ENCODE results near the gene NSD2.
A peak's percentile ranks its signal among the peaks of the same experiment; 100 is the strongest.

The NSD2 gene

GRCh38 chr4:1863297-1864033 lies 7.7 kb upstream of the NSD2 start:
- no peak for DNase-seq (ENCODE audit: low read depth in 2 of 2, low spot score in 1 of 2)

GRCh38 chr4:1864076-1865008 lies 6.9 kb upstream of the NSD2 start:
- DNase-seq (ENCODE audit: low read depth in 2 of 2, low spot score in 1 of 2): no peak

- no peak for DNase-seq (ENCODE audit: low read depth in 2 of 2, low spot score in 1 of 2)
These were observed 5.0 kb upstream of the NSD2 start for GRCh38 chr4:1866189-1866661.

- no peak for DNase-seq (ENCODE audit: low read depth in 2 of 2, low spot score in 1 of 2)
These were observed 2.9 kb upstream of the NSD2 start for GRCh38 chr4:1868293-1868692.

- no peak for DNase-seq (ENCODE audit: low read depth in 2 of 2, low spot score in 1 of 2)
These were observed 2.3 kb upstream of the NSD2 start for GRCh38 chr4:1868912-1869311.

- no peak for DNase-seq (ENCODE audit: low read depth in 2 of 2, low spot score in 1 of 2)
These were observed 1.5 kb upstream of the NSD2 start for GRCh38 chr4:1869530-1870327.

GRCh38 chr4:1870328-1870577 lies 940 bp upstream of the NSD2 start:
- peak; percentile 69 to 75 for DNase-seq (ENCODE audit: low read depth in 2 of 2, low spot score in 1 of 2)

GRCh38 chr4:1871471-1872021 lies 353 bp downstream of the NSD2 start:
- no peak for DNase-seq (ENCODE audit: low read depth in 2 of 2, low spot score in 1 of 2)

GRCh38 chr4:1872870-1873269 lies 1.7 kb downstream of the NSD2 start:
- DNase-seq (ENCODE audit: low read depth in 2 of 2, low spot score in 1 of 2): no peak

GRCh38 chr4:1873291-1873690 lies 2.1 kb downstream of the NSD2 start:
- DNase-seq (ENCODE audit: low read depth in 2 of 2, low spot score in 1 of 2): no peak

GRCh38 chr4:1873776-1874175 lies 2.6 kb downstream of the NSD2 start:
- DNase-seq (ENCODE audit: low read depth in 2 of 2, low spot score in 1 of 2): no peak

- DNase-seq (ENCODE audit: low read depth in 2 of 2, low spot score in 1 of 2): no peak
These were observed 3.0 kb downstream of the NSD2 start for GRCh38 chr4:1874201-1874600.

GRCh38 chr4:1879485-1879884 lies 8.3 kb downstream of the NSD2 start:
- no peak for DNase-seq (ENCODE audit: low read depth in 2 of 2, low spot score in 1 of 2)

- no peak for DNase-seq (ENCODE audit: low read depth in 2 of 2, low spot score in 1 of 2)
These were observed 9.1 kb downstream of the NSD2 start for GRCh38 chr4:1880332-1880731.

GRCh38 chr4:1882850-1883271 lies 11.7 kb downstream of the NSD2 start:
- no peak for DNase-seq (ENCODE audit: low read depth in 2 of 2, low spot score in 1 of 2)

GRCh38 chr4:1883583-1883982 lies 12.4 kb downstream of the NSD2 start:
- no peak for DNase-seq (ENCODE audit: low read depth in 2 of 2, low spot score in 1 of 2)

- no peak for DNase-seq (ENCODE audit: low read depth in 2 of 2, low spot score in 1 of 2)
These were observed 14.2 kb downstream of the NSD2 start for GRCh38 chr4:1885414-1885813.

- DNase-seq (ENCODE audit: low read depth in 2 of 2, low spot score in 1 of 2): no peak
These were observed 15.9 kb downstream of the NSD2 start for GRCh38 chr4:1887052-1887451.

GRCh38 chr4:1890979-1891570 lies 19.9 kb downstream of the NSD2 start:
- DNase-seq (ENCODE audit: low read depth in 2 of 2, low spot score in 1 of 2): no peak

GRCh38 chr4:1895971-1896657 lies 24.9 kb downstream of the NSD2 start:
- DNase-seq (ENCODE audit: low read depth in 2 of 2, low spot score in 1 of 2): no peak

- no peak for DNase-seq (ENCODE audit: low read depth in 2 of 2, low spot score in 1 of 2)
These were observed 25.4 kb downstream of the NSD2 start for GRCh38 chr4:1896658-1896991.

Measured in stimulated activated CD8-positive, alpha-beta memory T cell treated with anti-CD3 and anti-CD28 coated beads, Interleukin-4, amount 100 ng/mL, for 1 hour (primary cell).